Measurements from ENCODE around the gene UBASH3B.

UBASH3B gene

GRCh38 chr11:122853971-122854446 is 198.5 kb downstream of the UBASH3B start:
- no peak for TF ChIP-seq FOXP2 (optimal IDR thresholded peaks at IDR 0.05; ENCODE audit: borderline replicate concordance, extremely low read depth, extremely low read length, insufficient read depth)
- TF ChIP-seq SIN3A (IDR thresholded peaks at IDR 0.05; ENCODE audit: borderline replicate concordance, insufficient read depth, low read length) = no peak
- no peak for TF ChIP-seq TAF1 (IDR thresholded peaks at IDR 0.05; ENCODE audit: borderline replicate concordance, insufficient read depth, low read length)
- TF ChIP-seq REST (IDR thresholded peaks at IDR 0.05; ENCODE audit: insufficient read depth in 1 of 2, low read depth in 2 of 2, low read length in 2 of 2) = no peak
- TF ChIP-seq POLR2AphosphoS5 (IDR thresholded peaks at IDR 0.05; ENCODE audit: low read depth, low read length) = no peak

- TF ChIP-seq FOXP2 (optimal IDR thresholded peaks at IDR 0.05; ENCODE audit: borderline replicate concordance, extremely low read depth, extremely low read length, insufficient read depth) (no peak), REST (IDR thresholded peaks at IDR 0.05; ENCODE audit: insufficient read depth in 1 of 2, low read depth in 2 of 2, low read length in 2 of 2) (no peak), TAF1 (IDR thresholded peaks at IDR 0.05; ENCODE audit: borderline replicate concordance, insufficient read depth, low read length) (no peak), SIN3A (IDR thresholded peaks at IDR 0.05; ENCODE audit: borderline replicate concordance, insufficient read depth, low read length) (no peak), POLR2AphosphoS5 (IDR thresholded peaks at IDR 0.05; ENCODE audit: low read depth, low read length) (no peak)
Measured at GRCh38 chr11:122861631-122862030, 206.1 kb downstream of the UBASH3B start.

GRCh38 chr11:122862091-122862490 is 206.6 kb downstream of the UBASH3B start:
- TF ChIP-seq TAF1 (IDR thresholded peaks at IDR 0.05; ENCODE audit: borderline replicate concordance, insufficient read depth, low read length) (no peak), FOXP2 (optimal IDR thresholded peaks at IDR 0.05; ENCODE audit: borderline replicate concordance, extremely low read depth, extremely low read length, insufficient read depth) (no peak), SIN3A (IDR thresholded peaks at IDR 0.05; ENCODE audit: borderline replicate concordance, insufficient read depth, low read length) (no peak), REST (IDR thresholded peaks at IDR 0.05; ENCODE audit: insufficient read depth in 1 of 2, low read depth in 2 of 2, low read length in 2 of 2) (no peak), POLR2AphosphoS5 (IDR thresholded peaks at IDR 0.05; ENCODE audit: low read depth, low read length) (no peak)

- TF ChIP-seq TAF1 (IDR thresholded peaks at IDR 0.05; ENCODE audit: borderline replicate concordance, insufficient read depth, low read length) (no peak), REST (IDR thresholded peaks at IDR 0.05; ENCODE audit: insufficient read depth in 1 of 2, low read depth in 2 of 2, low read length in 2 of 2) (no peak), SIN3A (IDR thresholded peaks at IDR 0.05; ENCODE audit: borderline replicate concordance, insufficient read depth, low read length) (no peak), POLR2AphosphoS5 (IDR thresholded peaks at IDR 0.05; ENCODE audit: low read depth, low read length) (no peak)
Measured at GRCh38 chr11:122863704-122864326, 208.3 kb downstream of the UBASH3B start.

Measured in PFSK-1 (cell line).